Tibial artery (tissue), 4 donors: Measurements from ENCODE around the gene PRC1.

Source experiments
- DNase-seq, 2 donors: peaks; one replicate each; pipeline ENCODE4 v3.0.0-alpha.2; 2019
- H3K27ac ChIP-seq, 2 donors: fragments of 200-600 bp; sonication (generic) in 1 of 2; 1 replicate in 1 of 2; 2 replicates in 1 of 2; pipeline ENCODE4 v1.5.1; 2018 to 2019; ENCODE audit warnings: mild to moderate bottlenecking in 1 of 2
- H3K27me3 ChIP-seq, 2 donors: fragments of 200-600 bp; sonication (generic) in 1 of 2; one replicate each; pipeline versions ENCODE4 v1.5.1 to v1.6.0; 2016 to 2019
- H3K36me3 ChIP-seq, 3 donors: fragments of 200-600 bp; sonication (generic) in 2 of 3; one replicate each; pipeline ENCODE4 v1.5.1; 2016 to 2019; ENCODE audit warnings: mild to moderate bottlenecking in 2 of 3
- H3K4me1 ChIP-seq, 4 donors: fragments of 200-600 bp; sonication (generic) in 2 of 4; 1 replicate in 3 of 4; 2 replicates in 1 of 4; pipeline ENCODE4 v1.5.1; 2016 to 2019
- H3K4me3 ChIP-seq, 2 donors: fragments of 200-600 bp; sonication (generic) in 1 of 2; 1 replicate in 1 of 2; 2 replicates in 1 of 2; pipeline ENCODE4 v1.5.1; 2018 to 2019; ENCODE audit warnings: mild to moderate bottlenecking in 2 of 2
- H3K9me3 ChIP-seq, 3 donors: fragments of 200-600 bp; sonication (generic) in 1 of 3; one replicate each; pipeline ENCODE4 v1.5.1; 2016 to 2019
- CTCF ChIP-seq, 2 experiments: fragments of 200-600 bp in 1 of 2; fragments of 450-650 bp in 1 of 2; IDR thresholded peaks; one replicate each; pipeline ENCODE4 v1.5.1; 2017 to 2019; ENCODE audit warnings: antibody characterized with exemption in 2 of 2, mild to moderate bottlenecking in 1 of 2, moderate library complexity in 1 of 2
- intact Hi-C: fragments of 100-400 bp; cut with DNase I; formaldehyde crosslinking; loops from one replicate; pipeline ENCODE4 v1.15.0; 2023; ENCODE audit warnings: low total_unique reads

Gene PRC1

GRCh38 chr15:90967206-90967605 lies 27.1 kb downstream of the PRC1 start:
- TF ChIP-seq CTCF (IDR thresholded peaks at IDR 0.05) = no peak
- intact Hi-C loops = no loop called here
- Histone ChIP-seq H3K4me1 (no peaks in the 10 kb centered on the region), H3K36me3 (peaks cover 12 to 53% (median 30%) of the 10 kb centered on the region in 3 donors), H3K27me3 (no peaks in the 10 kb centered on the region), H3K4me3 (no peak overlapping the region), H3K9me3 (no peaks in the 10 kb centered on the region), H3K27ac (no peak overlapping the region)
- DNase-seq = no peak

- Histone ChIP-seq H3K9me3 (no peaks in the 10 kb centered on the region), H3K4me1 (peaks cover 0 to 3% (median 1%) of the 10 kb centered on the region in 4 donors), H3K4me3 (no peak overlapping the region), H3K36me3 (peaks cover 12 to 62% (median 39%) of the 10 kb centered on the region in 3 donors), H3K27me3 (no peaks in the 10 kb centered on the region), H3K27ac (no peak overlapping the region)
- TF ChIP-seq CTCF (IDR thresholded peaks at IDR 0.05) = no peak
- intact Hi-C loops = no loop called here
- DNase-seq = no peak
Observed at GRCh38 chr15:90966262-90966661, 28.1 kb downstream of the PRC1 start.

- no peak for DNase-seq
- intact Hi-C loops = no loop called here
- H3K4me1 ChIP-seq = peaks cover 0 to 45% (median 39%) of the 10 kb centered on the region in 4 donors
- no peak for TF ChIP-seq CTCF (IDR thresholded peaks at IDR 0.05)
- H3K4me3 ChIP-seq = no peak overlapping the region
- no peak overlapping the region for H3K27ac ChIP-seq
- H3K36me3 ChIP-seq = peaks cover 12 to 43% (median 34%) of the 10 kb centered on the region in 3 donors
- H3K27me3 ChIP-seq = no peaks in the 10 kb centered on the region
- no peaks in the 10 kb centered on the region for H3K9me3 ChIP-seq
Observed at GRCh38 chr15:90962021-90962420, 32.3 kb downstream of the PRC1 start.

- Histone ChIP-seq H3K36me3 (peaks cover 5 to 29% (median 22%) of the 10 kb centered on the region in 3 donors), H3K4me1 (peaks cover 0 to 58% (median 50%) of the 10 kb centered on the region in 4 donors), H3K4me3 (peak overlapping the region; percentile 16 to 37), H3K27me3 (no peaks in the 10 kb centered on the region), H3K9me3 (no peaks in the 10 kb centered on the region), H3K27ac (peak overlapping the region; percentile 83 to 86)
- TF ChIP-seq CTCF (IDR thresholded peaks at IDR 0.05) = no peak
- intact Hi-C loops = no loop called here
- DNase-seq = peak in 1 of 2 donors; percentile 74
Observed at GRCh38 chr15:90960298-90961091, 33.8 kb downstream of the PRC1 start.

GRCh38 chr15:90959894-90960293 lies 34.4 kb downstream of the PRC1 start:
- H3K4me3 ChIP-seq = peak overlapping the region in 1 of 2 donors; percentile 37
- no peaks in the 10 kb centered on the region for H3K9me3 ChIP-seq
- H3K27ac ChIP-seq = peak overlapping the region; percentile 83 to 86
- peak; percentile 73 to 96 for DNase-seq
- no peak for TF ChIP-seq CTCF (IDR thresholded peaks at IDR 0.05)
- no peaks in the 10 kb centered on the region for H3K27me3 ChIP-seq
- intact Hi-C loops = loop anchor here (5.0 kb wide), 2 partner anchors 32 to 87 kb away; partner anchors contain the start of gene PRC1
- H3K36me3 ChIP-seq = peaks cover 5 to 24% (median 21%) of the 10 kb centered on the region in 3 donors
- H3K4me1 ChIP-seq = peaks cover 0 to 62% (median 53%) of the 10 kb centered on the region in 4 donors
